ENCODE data around the gene CYSTM1.

The CYSTM1 gene

DNA sequence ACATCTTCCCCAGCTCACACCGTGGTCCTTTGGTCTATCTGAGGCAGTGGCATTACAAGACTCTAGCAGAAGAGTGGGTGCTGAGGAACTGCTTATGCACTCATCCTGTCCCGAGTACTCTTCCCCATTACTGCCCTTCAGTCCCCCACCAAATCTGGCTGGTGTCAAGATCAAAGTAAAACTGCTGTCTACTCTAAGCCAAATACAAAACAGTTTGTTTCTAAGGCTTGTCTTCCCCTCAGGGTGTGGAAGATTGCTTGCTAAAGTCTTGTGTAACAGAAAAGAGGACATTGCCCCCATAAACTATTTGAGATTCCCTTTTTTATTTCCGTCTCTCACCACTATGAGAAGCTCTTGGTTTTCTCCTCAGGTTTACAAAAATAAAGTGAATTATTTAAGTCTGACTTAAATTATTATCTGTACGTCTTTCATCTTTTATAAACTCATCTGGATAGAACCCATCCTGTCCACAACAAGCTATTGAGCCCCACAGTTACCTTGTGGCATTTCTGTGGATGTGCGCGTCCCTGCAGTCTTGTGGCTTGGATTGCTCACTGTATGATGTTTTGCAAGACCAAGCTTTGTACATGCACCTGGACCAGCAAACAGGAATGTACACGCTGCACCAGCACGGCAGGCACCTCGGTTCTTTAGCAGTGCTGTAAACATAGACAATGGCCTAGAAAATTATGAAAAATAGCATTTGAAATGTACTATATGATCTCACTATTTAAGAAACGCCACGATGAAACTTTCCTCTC is 61.0 kb downstream of the CYSTM1 start:
- TF ChIP-seq, protein P1, sequence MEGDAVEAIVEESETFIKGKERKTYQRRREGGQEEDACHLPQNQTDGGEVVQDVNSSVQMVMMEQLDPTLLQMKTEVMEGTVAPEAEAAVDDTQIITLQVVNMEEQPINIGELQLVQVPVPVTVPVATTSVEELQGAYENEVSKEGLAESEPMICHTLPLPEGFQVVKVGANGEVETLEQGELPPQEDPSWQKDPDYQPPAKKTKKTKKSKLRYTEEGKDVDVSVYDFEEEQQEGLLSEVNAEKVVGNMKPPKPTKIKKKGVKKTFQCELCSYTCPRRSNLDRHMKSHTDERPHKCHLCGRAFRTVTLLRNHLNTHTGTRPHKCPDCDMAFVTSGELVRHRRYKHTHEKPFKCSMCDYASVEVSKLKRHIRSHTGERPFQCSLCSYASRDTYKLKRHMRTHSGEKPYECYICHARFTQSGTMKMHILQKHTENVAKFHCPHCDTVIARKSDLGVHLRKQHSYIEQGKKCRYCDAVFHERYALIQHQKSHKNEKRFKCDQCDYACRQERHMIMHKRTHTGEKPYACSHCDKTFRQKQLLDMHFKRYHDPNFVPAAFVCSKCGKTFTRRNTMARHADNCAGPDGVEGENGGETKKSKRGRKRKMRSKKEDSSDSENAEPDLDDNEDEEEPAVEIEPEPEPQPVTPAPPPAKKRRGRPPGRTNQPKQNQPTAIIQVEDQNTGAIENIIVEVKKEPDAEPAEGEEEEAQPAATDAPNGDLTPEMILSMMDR (IDR thresholded peaks at IDR 0.05; ENCODE audit: control insufficient read depth, insufficient read depth, low read depth, low read length, missing control alignments): no peak
- no peak for DNase-seq (ENCODE audit: low read depth)
- H3K4me3 ChIP-seq (ENCODE audit: control insufficient read depth, low read depth, low read length): no peak overlapping the region

GRCh38 chr5:140236891-140237598 is 62.1 kb downstream of the CYSTM1 start:
- no peak overlapping the region for H3K4me3 ChIP-seq (ENCODE audit: control insufficient read depth, low read depth, low read length)
- TF ChIP-seq, protein P1 (IDR thresholded peaks at IDR 0.05; ENCODE audit: control insufficient read depth, insufficient read depth, low read depth, low read length, missing control alignments): no peak
- DNase-seq (ENCODE audit: low read depth): no peak

DNA sequence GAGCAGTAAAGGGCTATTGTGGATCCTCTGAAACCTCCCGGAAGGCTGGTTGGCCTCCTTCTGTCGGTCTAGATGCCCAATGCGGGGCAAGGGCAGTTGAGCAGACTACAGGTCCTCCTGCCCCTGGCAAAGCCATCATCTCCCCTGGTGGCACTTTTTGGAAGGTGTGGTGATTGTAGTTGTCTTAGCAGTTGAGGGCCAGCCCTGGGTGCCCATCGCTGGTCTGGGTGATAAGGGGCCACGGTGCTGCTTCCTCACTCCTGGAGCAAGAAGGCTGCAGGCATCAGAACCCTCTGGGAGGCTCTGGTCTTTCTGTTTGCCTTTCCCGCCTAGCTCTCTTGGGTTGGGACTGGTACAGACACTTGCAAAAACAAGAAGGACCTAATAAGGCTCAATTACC is 63.8 kb downstream of the CYSTM1 start:
- TF ChIP-seq, protein P1 (IDR thresholded peaks at IDR 0.05; ENCODE audit: control insufficient read depth, insufficient read depth, low read depth, low read length, missing control alignments): no peak
- DNase-seq (ENCODE audit: low read depth): no peak
- H3K4me3 ChIP-seq (ENCODE audit: control insufficient read depth, low read depth, low read length): no peak overlapping the region

DNA sequence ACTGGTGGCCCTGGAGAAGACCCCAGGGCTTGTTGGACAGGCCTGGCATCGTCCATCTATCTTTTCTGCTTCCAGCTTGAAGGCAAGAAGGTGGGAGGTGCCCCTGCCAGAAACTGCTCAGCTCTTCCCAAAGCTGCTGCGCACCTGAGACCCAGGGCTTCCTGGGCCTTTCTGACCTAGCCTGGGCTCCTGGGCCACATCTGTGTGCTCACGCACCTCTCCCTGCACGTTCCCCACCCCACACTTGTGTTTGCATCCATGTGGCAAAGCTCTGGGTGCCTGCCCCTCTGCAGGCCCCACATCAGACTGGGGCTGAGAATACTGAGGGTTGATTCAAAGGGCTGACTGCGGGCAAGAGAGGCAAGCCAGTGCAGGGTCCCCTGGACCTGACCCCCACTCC is 64.5 kb downstream of the CYSTM1 start:
- TF ChIP-seq, protein P1 (IDR thresholded peaks at IDR 0.05; ENCODE audit: control insufficient read depth, insufficient read depth, low read depth, low read length, missing control alignments): no peak
- DNase-seq (ENCODE audit: low read depth): no peak

DNA sequence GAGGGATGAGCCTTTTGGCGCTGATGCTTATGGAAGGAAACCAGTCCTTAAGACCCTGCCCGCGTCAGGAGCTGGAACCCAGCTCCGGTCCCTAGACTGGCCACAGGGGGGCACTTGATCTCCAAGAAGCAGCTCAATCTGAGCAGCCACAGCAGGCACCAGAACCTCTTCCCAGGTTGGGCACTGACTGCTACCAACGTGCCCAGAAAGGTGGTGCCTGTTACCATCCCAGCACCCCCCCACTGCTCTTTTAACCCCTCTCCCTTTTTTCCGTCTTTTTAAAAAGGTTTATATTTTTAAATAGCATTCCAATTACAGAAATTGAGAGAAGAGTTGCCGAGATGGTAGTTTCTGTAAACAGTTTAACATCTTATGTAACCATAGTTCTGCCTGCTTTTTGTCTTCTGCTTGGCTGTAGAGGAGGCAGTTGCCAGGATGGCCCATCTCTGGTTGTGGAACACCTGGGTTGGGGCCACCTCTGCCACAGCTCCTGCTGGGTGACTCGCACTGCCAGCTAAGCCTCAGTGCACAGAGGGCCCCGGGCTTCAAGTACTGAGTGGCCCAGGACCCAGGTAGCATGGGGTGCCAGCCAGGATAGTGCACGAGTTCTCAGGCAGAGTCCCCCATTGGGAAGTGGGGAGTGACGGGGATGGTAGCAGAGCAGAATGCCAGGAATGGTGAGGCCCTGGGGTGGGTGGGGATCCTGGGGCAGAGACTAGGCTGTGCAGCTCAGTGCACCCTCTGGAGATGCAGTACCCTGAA is 65.1 kb downstream of the CYSTM1 start:
- TF ChIP-seq, protein P1 (IDR thresholded peaks at IDR 0.05; ENCODE audit: control insufficient read depth, insufficient read depth, low read depth, low read length, missing control alignments): peak; percentile 79
- H3K4me3 ChIP-seq (ENCODE audit: control insufficient read depth, low read depth, low read length): no peak overlapping the region
- no peak for DNase-seq (ENCODE audit: low read depth)

More for the DNA sequence above, 64.5 kb downstream of the CYSTM1 start:
- H3K4me3 ChIP-seq (ENCODE audit: control insufficient read depth, low read depth, low read length): no peak overlapping the region

DNA sequence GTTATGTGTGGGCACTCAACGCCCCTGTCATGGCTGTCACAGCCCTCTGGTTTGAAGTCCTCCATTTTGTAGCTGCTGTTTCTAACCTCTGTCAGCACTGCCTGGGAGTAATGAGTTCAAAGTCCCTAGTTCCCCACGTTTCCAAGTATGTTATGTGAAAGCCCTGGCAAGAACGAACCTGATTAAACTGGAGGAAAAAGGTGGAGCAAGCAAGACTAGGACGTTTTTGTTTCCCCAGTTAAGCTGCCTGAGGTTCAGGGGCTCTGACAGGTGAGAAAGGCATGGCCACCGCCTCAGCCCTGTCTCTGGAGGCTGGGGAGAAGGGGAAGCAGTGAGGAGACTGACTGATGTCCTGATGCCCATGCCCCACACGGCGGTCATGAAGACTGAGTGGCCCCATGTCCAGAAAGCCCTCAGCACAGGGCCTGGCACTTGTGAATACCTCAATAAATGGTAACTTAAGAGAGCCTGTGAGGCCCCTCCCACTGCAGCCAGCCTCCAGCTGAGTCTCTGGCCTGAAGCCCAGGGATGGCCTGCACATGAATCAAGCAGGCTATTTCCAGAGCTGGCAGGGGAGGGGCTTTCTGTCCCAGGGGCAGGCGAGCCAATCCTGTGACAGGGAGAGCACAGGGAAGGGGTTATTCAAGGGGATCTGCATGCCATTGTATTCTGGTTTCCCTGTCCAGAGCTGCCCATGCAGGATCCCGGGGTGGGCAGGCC is 66.2 kb downstream of the CYSTM1 start:
- no peak overlapping the region for H3K4me3 ChIP-seq (ENCODE audit: control insufficient read depth, low read depth, low read length)
- TF ChIP-seq, protein P1 (IDR thresholded peaks at IDR 0.05; ENCODE audit: control insufficient read depth, insufficient read depth, low read depth, low read length, missing control alignments): no peak
- DNase-seq (ENCODE audit: low read depth): peak; percentile 67
